ENCODE data around the gene GPR37. TPM values are rescaled to one million over a fixed set of nuclear protein-coding genes. Genes with fewer than 3 reads are reported as not detected.

GPR37 gene
- total RNA-seq, 1 experiment from 2014 or later = 1.6 TPM

DNA sequence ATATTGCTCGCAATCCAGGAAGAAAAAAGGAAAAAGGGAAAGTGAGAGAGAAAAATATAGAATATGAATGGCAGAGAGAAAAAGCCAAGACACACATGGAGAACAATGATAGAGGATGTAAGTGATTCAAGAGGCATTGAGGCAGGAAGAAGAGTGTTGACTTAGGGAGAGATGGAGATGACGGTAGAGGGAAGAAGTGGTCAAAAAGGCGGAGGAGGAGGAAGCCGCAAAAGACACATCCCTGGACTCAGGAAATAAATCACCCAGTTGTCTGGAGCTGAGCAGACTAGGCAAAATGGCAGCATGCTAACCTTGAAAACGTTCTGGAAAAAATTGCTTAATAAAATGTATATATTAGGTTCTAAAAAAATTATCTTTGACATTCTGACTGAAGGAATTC is 17.7 kb upstream of the GPR37 start:
- Mint-ChIP-seq H3K4me1 (peaks cover 6 to 17% of the 10 kb centered on the region in 2 experiments), H3K27me3 (ENCODE audit: low read depth) (no peaks in the 10 kb centered on the region), H3K36me3 (ENCODE audit: insufficient read depth in 1 of 3, low read depth in 3 of 3) (peaks cover 0 to 4% (median 4%) of the 10 kb centered on the region in 3 experiments; a peak in 1 of 7 replicates), H3K4me3 (no peak overlapping the region), H3K9me3 (no peaks in the 10 kb centered on the region), H3K27ac (no peak overlapping the region)
- Histone ChIP-seq H4K20me1 (ENCODE audit: control insufficient read depth, insufficient read depth, insufficient read length) (no peaks in the 10 kb centered on the region), H2AK5ac (ENCODE audit: insufficient read length, low read length) (no peak overlapping the region), H3K9me3 (ENCODE audit: control insufficient read depth, low read depth, low read length) (no peaks in the 10 kb centered on the region), H2AFZ (ENCODE audit: low read length) (no peak overlapping the region), H3K4ac (ENCODE audit: low read depth, low read length) (no peak overlapping the region), H4K8ac (replicated peaks; ENCODE audit: insufficient read length, low read depth, low read length) (no peak overlapping the region), H3K27me3 (ENCODE audit: insufficient read depth, low read length) (no peaks in the 10 kb centered on the region), H3K56ac (ENCODE audit: insufficient read length, low read depth, low read length) (no peak overlapping the region), H3K18ac (ENCODE audit: insufficient read length, low read depth, low read length) (no peak overlapping the region), H3K27ac (ENCODE audit: insufficient read length, low read depth, low read length) (no peak overlapping the region), H4K91ac (ENCODE audit: insufficient read length, low read depth, low read length) (no peak overlapping the region), H3K9ac (ENCODE audit: extremely low read depth, insufficient read length, low read length) (no peak overlapping the region), H3K23me2 (ENCODE audit: insufficient read length, low read depth, low read length, poor library complexity, severe bottlenecking) (no peaks in the 10 kb centered on the region), H3K14ac (ENCODE audit: insufficient read depth, low read length) (no peak overlapping the region), H2BK120ac (ENCODE audit: low read depth, low read length, poor library complexity, severe bottlenecking) (no peak overlapping the region), H2BK20ac (ENCODE audit: low read depth, low read length, poor library complexity, severe bottlenecking) (no peak overlapping the region), H3T11ph (ENCODE audit: low read length) (no peak overlapping the region), H2BK5ac (ENCODE audit: insufficient read length, low read length) (no peak overlapping the region), H3K79me2 (ENCODE audit: insufficient read depth, low read length) (no peaks in the 10 kb centered on the region), H3K4me2 (ENCODE audit: insufficient read depth, insufficient read length, low read length) (no peak overlapping the region), H3K23ac (ENCODE audit: insufficient read length, low read depth, low read length) (no peak overlapping the region), H3K79me1 (ENCODE audit: insufficient read depth, low read depth, low read length, poor library complexity, severe bottlenecking) (no peaks in the 10 kb centered on the region), H3K4me1 (ENCODE audit: insufficient read depth, low read length) (peaks cover 3% of the 10 kb centered on the region; the same call in 1 of the 2 replicates), H4K5ac (ENCODE audit: insufficient read length, low read depth, low read length) (no peak overlapping the region), H2BK12ac (ENCODE audit: insufficient read length, low read depth, low read length) (no peak overlapping the region), H2BK15ac (ENCODE audit: low read depth, low read length) (no peak overlapping the region)
- WGBS (ENCODE audit: extremely low coverage, insufficient read length, low lambda C conversion rate) = 100% methylated on average over 1 of the region's 5 CpGs
- TF ChIP-seq, protein P1, sequence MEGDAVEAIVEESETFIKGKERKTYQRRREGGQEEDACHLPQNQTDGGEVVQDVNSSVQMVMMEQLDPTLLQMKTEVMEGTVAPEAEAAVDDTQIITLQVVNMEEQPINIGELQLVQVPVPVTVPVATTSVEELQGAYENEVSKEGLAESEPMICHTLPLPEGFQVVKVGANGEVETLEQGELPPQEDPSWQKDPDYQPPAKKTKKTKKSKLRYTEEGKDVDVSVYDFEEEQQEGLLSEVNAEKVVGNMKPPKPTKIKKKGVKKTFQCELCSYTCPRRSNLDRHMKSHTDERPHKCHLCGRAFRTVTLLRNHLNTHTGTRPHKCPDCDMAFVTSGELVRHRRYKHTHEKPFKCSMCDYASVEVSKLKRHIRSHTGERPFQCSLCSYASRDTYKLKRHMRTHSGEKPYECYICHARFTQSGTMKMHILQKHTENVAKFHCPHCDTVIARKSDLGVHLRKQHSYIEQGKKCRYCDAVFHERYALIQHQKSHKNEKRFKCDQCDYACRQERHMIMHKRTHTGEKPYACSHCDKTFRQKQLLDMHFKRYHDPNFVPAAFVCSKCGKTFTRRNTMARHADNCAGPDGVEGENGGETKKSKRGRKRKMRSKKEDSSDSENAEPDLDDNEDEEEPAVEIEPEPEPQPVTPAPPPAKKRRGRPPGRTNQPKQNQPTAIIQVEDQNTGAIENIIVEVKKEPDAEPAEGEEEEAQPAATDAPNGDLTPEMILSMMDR (conservative IDR thresholded peaks at IDR 0.05) = no peak
- DNase-seq = no peak

Data from H9 (cell line).